SK-N-SH (cell line): ENCODE results near the gene TEX54. TPM values are rescaled to one million over a fixed set of nuclear protein-coding genes. Genes with fewer than 3 reads are reported as not detected.

Experiments used
- CTCF ChIA-PET: fragments of 300-600, 350-600 bp; formaldehyde crosslinking; extraction: SDS; loops from one replicate; lab custom pipeline; 2021; lab: Yijun Ruan, JAX
- POLR2A ChIA-PET: fragments of 350-600 bp; sonication (Branson Sonifier 250); formaldehyde crosslinking; extraction: SDS; loops from one replicate; lab custom pipeline; 2020; ENCODE audit warnings: antibody characterized with exemption, inconsistent platforms; lab: Yijun Ruan, JAX
- DNase-seq: peaks from one replicate; pipeline ENCODE4 v3.0.0; 2012
- H2AFZ ChIP-seq: fragments of 200-600 bp; sonication (generic); 2 replicates; pipeline ENCODE4 v1.8.1; 2016; ENCODE audit warnings: antibody characterized with exemption, mild to moderate bottlenecking, low read depth
- H3F3A ChIP-seq: fragments of 200-600 bp; sonication (generic); replicated peaks from 2 replicates; pipeline ENCODE3; 2016; ENCODE audit warnings: antibody characterized with exemption, mild to moderate bottlenecking; ENCODE audit not compliant: insufficient read depth
- H3K27ac ChIP-seq, 2 experiments: fragments of 200-500 bp in 1 of 2; fragments of 200-600 bp in 1 of 2; sonication (Bioruptor generic) in 1 of 2; sonication (generic), shearing (Covaris generic) in 1 of 2; 2 replicates each; pipeline versions ENCODE4 v1.5.1 to v1.6.1; 2014 to 2016; ENCODE audit warnings: low read depth in 2 of 2, inconsistent platforms in 1 of 2, low read length in 1 of 2, mild to moderate bottlenecking in 1 of 2, mixed read lengths in 1 of 2
- H3K27me3 ChIP-seq: fragments of 200-600 bp; sonication (generic), shearing (Covaris generic); 2 replicates; pipeline ENCODE4 v1.6.1; 2016; ENCODE audit warnings: mixed run types; ENCODE audit not compliant: insufficient read depth
- H3K36me3 ChIP-seq, 2 experiments: fragments of 200-500 bp in 1 of 2; fragments of 200-600 bp in 1 of 2; sonication (Bioruptor generic) in 1 of 2; sonication (generic) in 1 of 2; replicated peaks in 1 of 2; 2 replicates each; pipeline versions ENCODE3 to v1.5.1; 2014 to 2016; ENCODE audit warnings: low read length in 1 of 2, mild to moderate bottlenecking in 1 of 2; ENCODE audit not compliant: insufficient read depth in 2 of 2, control insufficient read depth in 1 of 2
- H3K4me1 ChIP-seq, 2 experiments: fragments of 200-500 bp in 1 of 2; fragments of 200-600 bp in 1 of 2; sonication (Bioruptor generic) in 1 of 2; sonication (generic), shearing (Covaris generic) in 1 of 2; 2 replicates each; pipeline versions ENCODE4 v1.5.1 to v1.6.1; 2014 to 2016; ENCODE audit warnings: low read depth in 1 of 2, low read length in 1 of 2, mixed run types in 1 of 2; ENCODE audit not compliant: insufficient read depth in 2 of 2, control insufficient read depth in 1 of 2
- H3K4me2 ChIP-seq: fragments of 200-600 bp; sonication (generic), shearing (Covaris generic); 2 replicates; pipeline ENCODE4 v1.6.1; 2017; ENCODE audit warnings: mixed run types
- H3K4me3 ChIP-seq, 2 experiments: fragments of 200-500 bp in 1 of 2; fragments of 200-600 bp in 1 of 2; sonication (Bioruptor generic) in 1 of 2; sonication (generic), shearing (Covaris generic) in 1 of 2; 2 replicates each; pipeline versions ENCODE4 v1.5.1 to v1.8.1; 2014 to 2016; ENCODE audit warnings: low read depth in 2 of 2, inconsistent platforms in 1 of 2, low read length in 1 of 2, mild to moderate bottlenecking in 1 of 2, mixed read lengths in 1 of 2, moderate library complexity in 1 of 2
- H3K79me2 ChIP-seq: fragments of 200-600 bp; sonication (generic); 2 replicates; pipeline ENCODE4 v1.8.1; 2017; ENCODE audit warnings: mild to moderate bottlenecking; ENCODE audit not compliant: insufficient read depth
- H3K9ac ChIP-seq: fragments of 200-600 bp; sonication (generic); 2 replicates; pipeline ENCODE4 v1.6.1; 2017; ENCODE audit warnings: mixed run types
- H3K9me2 ChIP-seq: fragments of 200-600 bp; sonication (generic); 2 replicates; pipeline ENCODE4 v1.6.1; 2017; ENCODE audit warnings: mixed run types
- H3K9me3 ChIP-seq: fragments of 200-600 bp; sonication (generic); 2 replicates; pipeline ENCODE4 v1.6.1; 2017; ENCODE audit warnings: mixed run types, mild to moderate bottlenecking, moderate library complexity
- H4K20me1 ChIP-seq: fragments of 200-600 bp; sonication (generic); 2 replicates; pipeline ENCODE4 v1.6.1; 2017; ENCODE audit warnings: mild to moderate bottlenecking, mixed run types; ENCODE audit not compliant: insufficient read depth
- FOXJ3 ChIP-seq: sonication (generic); formaldehyde crosslinking; IDR thresholded peaks from 2 replicates; pipeline ENCODE4 v1.5.1; 2020; ENCODE audit warnings: mild to moderate bottlenecking, missing genetic modification reagents
- JUND ChIP-seq: IDR thresholded peaks from 2 replicates; pipeline ENCODE4 v1.4.0; 2012
- MXI1 ChIP-seq: IDR thresholded peaks from 2 replicates; pipeline ENCODE4 v1.6.1; 2012; ENCODE audit warnings: mild to moderate bottlenecking, low read depth, low read length, improper control_type of control experiment
- NFIC ChIP-seq: IDR thresholded peaks from 2 replicates; pipeline ENCODE4 v1.4.0; 2012; ENCODE audit warnings: borderline replicate concordance
- NRF1 ChIP-seq: IDR thresholded peaks from 2 replicates; pipeline ENCODE4 v1.6.1; 2012; ENCODE audit warnings: low read depth, mild to moderate bottlenecking, low read length
- PBX3 ChIP-seq: IDR thresholded peaks from 2 replicates; pipeline ENCODE4; 2012
- POLR2AphosphoS5 ChIP-seq: IDR thresholded peaks from 2 replicates; pipeline ENCODE4 v1.6.1; 2012; ENCODE audit warnings: low read depth, low read length
- RAD21 ChIP-seq: IDR thresholded peaks from 2 replicates; pipeline ENCODE4 v1.6.1; 2012; ENCODE audit warnings: mild to moderate bottlenecking, low read length
- TAF1 ChIP-seq: IDR thresholded peaks from 2 replicates; pipeline ENCODE4 v1.6.1; 2012; ENCODE audit warnings: low read depth, mild to moderate bottlenecking, low read length, moderate library complexity, borderline replicate concordance
- TEAD4 ChIP-seq: IDR thresholded peaks from 2 replicates; pipeline ENCODE4 v1.4.0; 2012; ENCODE audit warnings: mild to moderate bottlenecking, borderline replicate concordance; ENCODE audit not compliant: insufficient read depth
- USF2 ChIP-seq: fragments of 150-350 bp; IDR thresholded peaks from 2 replicates; pipeline ENCODE4 v1.6.1; 2017; ENCODE audit warnings: antibody characterized with exemption, low read length, low read depth, borderline replicate concordance
- YY1 ChIP-seq: IDR thresholded peaks from 2 replicates; pipeline ENCODE4 v1.4.0; 2012; ENCODE audit warnings: low read depth, mild to moderate bottlenecking
- ZBTB33 ChIP-seq: IDR thresholded peaks from 2 replicates; pipeline ENCODE4 v1.4.0; 2012; ENCODE audit warnings: low read depth, borderline replicate concordance
- WGBS: methylation state at CpG from one replicate; pipeline ENCODE4 v1.1.6; 2017; ENCODE audit warnings: low lambda C conversion rate; 5-methylcytosine and 5-hydroxymethylcytosine counted together
- polyA plus RNA-seq, 3 experiments: library from polyadenylated mRNA; depleted of rRNA; stranded (reverse); fragments of >200 nt; gene quantifications; 2 replicates each; pipeline ENCODE4 v1.2.3, GENCODE V29; 2012

The TEX54 gene
- polyA plus RNA-seq, 1 of the 3 experiments (the other 2 are of a cell fraction): not detected

- Histone ChIP-seq H3F3A (peaks cover 30% of the 10 kb centered on the region), H3K9ac (no peak overlapping the region), H3K9me2 (no peaks in the 10 kb centered on the region), H4K20me1 (peaks cover 16% of the 10 kb centered on the region), H3K4me2 (no peak overlapping the region), H3K27ac (no peak overlapping the region), H2AFZ (no peak overlapping the region), H3K9me3 (no peaks in the 10 kb centered on the region), H3K36me3 (peaks cover 16 to 22% of the 10 kb centered on the region in 2 experiments), H3K79me2 (peaks cover 35% of the 10 kb centered on the region), H3K4me1 (peaks cover 8 to 18% of the 10 kb centered on the region in 2 experiments), H3K4me3 (no peak overlapping the region), H3K27me3 (no peaks in the 10 kb centered on the region)
- no peak for DNase-seq
- 65% methylated on average over 3 of the region's 5 CpGs for WGBS
- ChIA-PET POLR2A (interaction anchor here (0.6 to 3.7 kb wide), 9 partner anchors 8 to 54 kb away, joined by 3 to 27 read pairs (median 4); no protein-coding TSS in a partner anchor), CTCF (interaction anchor here (0.9 to 1.8 kb wide), 7 partner anchors 10 to 78 kb away, joined by 3 to 9 read pairs (median 4); partner anchors contain the start of gene SLC3A2)
- no peak for TF ChIP-seq ZBTB33
- TF ChIP-seq USF2: no peak
- TF ChIP-seq YY1: no peak
- no peak for TF ChIP-seq PBX3
- TF ChIP-seq JUND: no peak
- TF ChIP-seq NFIC: no peak
- TF ChIP-seq NRF1: no peak
- no peak for TF ChIP-seq POLR2AphosphoS5
- no peak for TF ChIP-seq RAD21
- TF ChIP-seq TEAD4: no peak
- TF ChIP-seq FOXJ3 (CRISPR knock-in tag): no peak
- no peak for TF ChIP-seq MXI1
- no peak for TF ChIP-seq TAF1
Observed at GRCh38 chr11:62806611-62807121, 26.0 kb downstream of the TEX54 start.
